ENCODE results near the gene ZNF618. TPM values are rescaled to one million over a fixed set of nuclear protein-coding genes. Genes with fewer than 3 reads are reported as not detected.

The ZNF618 gene
- polyA plus RNA-seq, 3 donors = 0.53 to 1.9 (median 0.78) TPM

DNA sequence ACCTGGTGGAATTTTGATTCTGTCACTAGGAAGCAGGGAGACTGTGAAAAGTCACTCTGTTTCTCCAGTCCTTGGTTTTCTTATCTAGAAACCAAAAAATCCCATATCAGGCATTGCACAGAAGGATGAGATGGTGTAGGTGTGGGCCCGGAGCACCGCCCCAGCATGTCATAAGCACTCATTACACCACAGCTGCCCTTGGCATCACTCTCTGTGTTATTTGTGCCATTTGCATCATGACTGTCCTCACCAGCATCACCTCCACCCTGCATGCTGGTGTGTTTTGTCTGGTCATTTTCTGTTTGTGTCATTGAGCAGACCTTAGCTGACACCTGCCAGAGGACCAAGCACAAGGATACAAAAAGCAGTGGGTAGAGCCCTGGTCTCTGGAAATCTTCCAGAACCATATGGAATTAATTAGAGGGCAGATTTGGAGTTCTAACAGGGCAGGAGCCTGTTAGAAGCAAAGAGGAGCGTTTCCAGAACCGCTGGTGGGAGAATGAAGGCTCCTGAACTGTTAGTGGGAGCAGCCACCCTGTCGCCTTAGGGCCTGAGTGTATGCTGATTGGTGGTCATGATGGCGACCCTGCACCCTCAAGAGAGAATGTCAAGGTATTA is 102.7 kb downstream of the ZNF618 start:
- Mint-ChIP-seq H3K27me3 (ENCODE audit: low read depth in 3 of 3) (no peaks in the 10 kb centered on the region), H3K36me3 (peaks cover 0 to 4% of the 10 kb centered on the region in 2 donors), H3K27ac (no peak overlapping the region), H3K4me1 (peaks cover 18% of the 10 kb centered on the region), H3K4me3 (no peak overlapping the region), H3K9me3 (no peaks in the 10 kb centered on the region)
- 96% methylated on average over 3 of the region's 6 CpGs for WGBS (ENCODE audit: insufficient coverage)
- Histone ChIP-seq H3K27me3 (ENCODE audit: control insufficient read depth in 2 of 2, insufficient read depth in 2 of 2, low read length in 2 of 2) (no peaks in the 10 kb centered on the region), H3K4me1 (ENCODE audit: control insufficient read depth in 1 of 2, insufficient read depth in 2 of 2, low read length in 2 of 2) (no peaks in the 10 kb centered on the region), H3K4me2 (replicated peaks; ENCODE audit: extremely low read depth, low read length, poor library complexity, severe bottlenecking) (no peak overlapping the region), H3K9ac (ENCODE audit: insufficient read depth, low read length, poor library complexity, severe bottlenecking) (no peak overlapping the region), H3K4me3 (replicated peaks in 1 of 3; ENCODE audit: low read depth in 2 of 3, low read length in 3 of 3) (no peak overlapping the region), H2AFZ (ENCODE audit: insufficient read depth, low read depth, low read length, poor library complexity, severe bottlenecking) (no peak overlapping the region), H3K79me2 (ENCODE audit: insufficient read depth, low read length) (no peaks in the 10 kb centered on the region), H3K36me3 (replicated peaks in 1 of 2; ENCODE audit: control insufficient read depth in 1 of 2, insufficient read depth in 2 of 2, low read length in 2 of 2) (no peaks in the 10 kb centered on the region), H3K27ac (ENCODE audit: low read depth in 1 of 2, low read length in 2 of 2) (no peak overlapping the region), H3K9me3 (replicated peaks in 1 of 2; ENCODE audit: control insufficient read depth in 1 of 2, insufficient read depth in 1 of 2, low read length in 2 of 2) (no peaks in the 10 kb centered on the region), H4K20me1 (ENCODE audit: insufficient read depth, low read length) (no peaks in the 10 kb centered on the region)
- intact Hi-C loops (cut with micrococcal nuclease) = no loop called here
- DNase-seq = no peak
- TF ChIP-seq, protein P1, sequence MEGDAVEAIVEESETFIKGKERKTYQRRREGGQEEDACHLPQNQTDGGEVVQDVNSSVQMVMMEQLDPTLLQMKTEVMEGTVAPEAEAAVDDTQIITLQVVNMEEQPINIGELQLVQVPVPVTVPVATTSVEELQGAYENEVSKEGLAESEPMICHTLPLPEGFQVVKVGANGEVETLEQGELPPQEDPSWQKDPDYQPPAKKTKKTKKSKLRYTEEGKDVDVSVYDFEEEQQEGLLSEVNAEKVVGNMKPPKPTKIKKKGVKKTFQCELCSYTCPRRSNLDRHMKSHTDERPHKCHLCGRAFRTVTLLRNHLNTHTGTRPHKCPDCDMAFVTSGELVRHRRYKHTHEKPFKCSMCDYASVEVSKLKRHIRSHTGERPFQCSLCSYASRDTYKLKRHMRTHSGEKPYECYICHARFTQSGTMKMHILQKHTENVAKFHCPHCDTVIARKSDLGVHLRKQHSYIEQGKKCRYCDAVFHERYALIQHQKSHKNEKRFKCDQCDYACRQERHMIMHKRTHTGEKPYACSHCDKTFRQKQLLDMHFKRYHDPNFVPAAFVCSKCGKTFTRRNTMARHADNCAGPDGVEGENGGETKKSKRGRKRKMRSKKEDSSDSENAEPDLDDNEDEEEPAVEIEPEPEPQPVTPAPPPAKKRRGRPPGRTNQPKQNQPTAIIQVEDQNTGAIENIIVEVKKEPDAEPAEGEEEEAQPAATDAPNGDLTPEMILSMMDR (IDR thresholded peaks at IDR 0.05) = no peak

DNA sequence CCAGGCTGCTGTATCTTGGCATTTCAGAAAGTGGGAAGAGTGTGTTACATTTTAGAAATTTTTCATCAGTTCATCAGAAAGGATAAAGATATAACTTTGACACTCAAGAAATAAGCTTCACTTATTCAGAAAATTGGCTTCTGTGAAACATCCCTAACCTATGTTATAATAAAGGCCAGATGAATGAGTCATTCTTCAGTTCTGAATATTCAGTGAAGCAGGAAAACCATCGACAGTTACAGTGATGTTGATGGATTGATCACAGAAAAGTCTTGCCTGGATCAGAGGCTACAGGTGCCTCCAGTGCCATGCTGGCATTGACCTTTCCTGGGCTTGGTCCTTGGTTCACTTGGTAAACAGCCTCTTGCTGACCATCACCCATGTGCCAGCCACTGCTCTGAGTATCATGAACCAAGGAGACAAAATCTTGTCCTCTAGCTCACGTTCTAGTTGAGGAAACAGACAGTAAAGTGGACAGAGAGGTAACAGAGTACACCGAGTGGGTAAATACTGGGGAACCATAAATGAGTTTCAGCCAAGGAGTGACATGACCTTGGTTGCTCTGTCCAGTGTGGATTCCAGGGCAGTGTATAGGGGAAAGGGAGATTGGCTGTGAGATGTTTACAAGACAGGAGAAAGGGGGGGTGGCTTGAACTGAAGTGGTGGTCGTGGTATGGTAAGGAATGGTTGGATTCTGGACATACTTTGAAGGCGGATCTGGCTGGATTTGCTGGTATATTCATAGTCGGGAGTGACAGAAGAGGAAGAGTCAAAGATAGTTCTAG is 103.4 kb downstream of the ZNF618 start:
- H3K9me3 Mint-ChIP-seq = no peaks in the 10 kb centered on the region
- no peak overlapping the region for H3K4me3 Mint-ChIP-seq
- Histone ChIP-seq H3K27me3 (ENCODE audit: control insufficient read depth in 2 of 2, insufficient read depth in 2 of 2, low read length in 2 of 2) (no peaks in the 10 kb centered on the region), H3K36me3 (replicated peaks in 1 of 2; ENCODE audit: control insufficient read depth in 1 of 2, insufficient read depth in 2 of 2, low read length in 2 of 2) (no peaks in the 10 kb centered on the region), H4K20me1 (ENCODE audit: insufficient read depth, low read length) (no peaks in the 10 kb centered on the region), H3K4me1 (ENCODE audit: control insufficient read depth in 1 of 2, insufficient read depth in 2 of 2, low read length in 2 of 2) (no peaks in the 10 kb centered on the region), H3K79me2 (ENCODE audit: insufficient read depth, low read length) (no peaks in the 10 kb centered on the region), H3K4me3 (replicated peaks in 1 of 3; ENCODE audit: low read depth in 2 of 3, low read length in 3 of 3) (no peak overlapping the region), H2AFZ (ENCODE audit: insufficient read depth, low read depth, low read length, poor library complexity, severe bottlenecking) (no peak overlapping the region), H3K27ac (ENCODE audit: low read depth in 1 of 2, low read length in 2 of 2) (no peak overlapping the region), H3K9ac (ENCODE audit: insufficient read depth, low read length, poor library complexity, severe bottlenecking) (no peak overlapping the region), H3K4me2 (replicated peaks; ENCODE audit: extremely low read depth, low read length, poor library complexity, severe bottlenecking) (no peak overlapping the region), H3K9me3 (replicated peaks in 1 of 2; ENCODE audit: control insufficient read depth in 1 of 2, insufficient read depth in 1 of 2, low read length in 2 of 2) (no peaks in the 10 kb centered on the region)
- H3K36me3 Mint-ChIP-seq = no peaks in the 10 kb centered on the region
- no peak overlapping the region for H3K27ac Mint-ChIP-seq
- peaks cover 18% of the 10 kb centered on the region for H3K4me1 Mint-ChIP-seq
- DNase-seq = no peak
- TF ChIP-seq, protein P1 (IDR thresholded peaks at IDR 0.05) = no peak
- no peaks in the 10 kb centered on the region for H3K27me3 Mint-ChIP-seq (ENCODE audit: low read depth in 3 of 3)
- 94% methylated on average over 6 of the region's 6 CpGs for WGBS (ENCODE audit: insufficient coverage)
- intact Hi-C loops (cut with micrococcal nuclease) = no loop called here

Measured in CD14-positive monocyte (primary cell).